Uterus (tissue), 2 donors: Measurements from ENCODE around the gene BCAS3.

Experiments used
- CTCF ChIP-seq, 4 experiments: fragments of 200-600 bp in 2 of 4; fragments of 450-650 bp in 2 of 4; sonication (generic) in 2 of 4; IDR thresholded peaks; one replicate each; pipeline ENCODE4 v1.5.1; 2016 to 2019; ENCODE audit warnings: antibody characterized with exemption in 4 of 4, mild to moderate bottlenecking in 2 of 4, moderate library complexity in 1 of 4
- POLR2A ChIP-seq, 2 donors: fragments of 450-650 bp; IDR thresholded peaks; one replicate each; pipeline ENCODE4 v1.6.1; 2016; ENCODE audit warnings: antibody characterized with exemption in 2 of 2, mild to moderate bottlenecking in 1 of 2, moderate library complexity in 1 of 2

GRCh38 chr17:61235001-61235826 is 557.6 kb downstream of the BCAS3 start:
- TF ChIP-seq CTCF (IDR thresholded peaks at IDR 0.05): no peak
- TF ChIP-seq POLR2A (IDR thresholded peaks at IDR 0.05): no peak
